Measurements from ENCODE around the gene LBHD1.
"Not testable (repeated sequence)": the region's sequence is repeated elsewhere in the genome, so short reads cannot be mapped to it uniquely, and the experiment has no call there.

The LBHD1 gene

DNA sequence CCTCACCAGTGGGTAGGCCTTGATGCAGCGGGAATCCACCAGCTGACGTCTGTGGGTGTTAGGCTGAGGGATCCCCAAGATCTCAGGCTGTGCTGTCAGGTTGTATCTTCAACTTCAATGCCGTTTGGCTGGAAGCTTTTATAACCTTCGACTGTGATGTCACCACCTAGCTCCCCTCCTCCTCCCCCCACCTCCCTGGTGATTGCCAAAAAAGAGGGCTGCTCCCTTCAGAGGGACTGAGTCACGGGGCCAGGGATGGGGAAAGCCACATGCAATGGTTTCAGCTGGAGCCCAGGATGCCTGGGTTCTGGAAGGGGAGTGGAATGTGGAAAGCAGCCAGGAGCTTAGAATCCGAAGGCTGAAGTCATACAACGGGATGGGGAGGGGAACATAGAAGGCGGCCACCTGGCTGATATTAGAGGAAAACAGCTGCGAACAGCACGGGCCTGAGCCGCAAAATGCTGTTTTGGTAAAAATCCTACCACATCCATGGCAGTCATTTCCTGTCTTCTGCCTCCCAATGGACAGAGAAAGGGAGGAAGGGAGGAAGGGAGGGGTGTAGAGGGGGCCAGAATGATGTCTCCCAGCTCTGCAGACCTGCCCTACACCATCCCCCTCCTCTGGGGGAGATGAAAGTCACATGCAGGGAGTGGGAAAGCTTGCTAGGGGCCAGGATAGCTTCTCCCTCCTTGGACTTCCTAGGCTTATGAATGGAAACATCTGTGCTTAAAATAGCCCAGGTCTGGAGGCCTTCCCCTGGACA lies 17.5 kb upstream of the LBHD1 start, which contains the start of gene LRRN4CL:
TSS of gene LRRN4CL (minus strand) at position 110 of the 763 bp plus-strand sequence. CDS start 1,022 bp downstream, outside the sequence.
- no peak for DNase-seq

DNA sequence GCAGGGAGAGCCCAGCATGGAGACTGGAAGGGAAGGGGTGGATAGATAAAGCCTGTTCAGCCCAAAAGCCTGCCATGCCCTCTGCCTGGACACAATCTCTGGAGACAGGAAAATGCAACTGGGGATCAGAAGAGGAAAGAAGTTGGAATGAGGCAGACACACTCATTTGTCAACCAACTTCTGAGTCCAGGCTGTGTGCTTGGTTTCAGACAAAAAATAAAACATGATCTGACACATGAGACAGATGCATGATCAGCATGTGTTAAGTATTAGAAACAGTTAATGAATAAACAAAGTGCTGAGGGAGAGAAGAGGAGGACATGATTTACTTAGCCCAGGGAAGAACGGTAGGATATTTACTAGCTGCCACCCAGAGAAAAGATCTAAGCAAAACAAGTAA lies 16.4 kb upstream of the LBHD1 start:
- no peak for DNase-seq

DNA sequence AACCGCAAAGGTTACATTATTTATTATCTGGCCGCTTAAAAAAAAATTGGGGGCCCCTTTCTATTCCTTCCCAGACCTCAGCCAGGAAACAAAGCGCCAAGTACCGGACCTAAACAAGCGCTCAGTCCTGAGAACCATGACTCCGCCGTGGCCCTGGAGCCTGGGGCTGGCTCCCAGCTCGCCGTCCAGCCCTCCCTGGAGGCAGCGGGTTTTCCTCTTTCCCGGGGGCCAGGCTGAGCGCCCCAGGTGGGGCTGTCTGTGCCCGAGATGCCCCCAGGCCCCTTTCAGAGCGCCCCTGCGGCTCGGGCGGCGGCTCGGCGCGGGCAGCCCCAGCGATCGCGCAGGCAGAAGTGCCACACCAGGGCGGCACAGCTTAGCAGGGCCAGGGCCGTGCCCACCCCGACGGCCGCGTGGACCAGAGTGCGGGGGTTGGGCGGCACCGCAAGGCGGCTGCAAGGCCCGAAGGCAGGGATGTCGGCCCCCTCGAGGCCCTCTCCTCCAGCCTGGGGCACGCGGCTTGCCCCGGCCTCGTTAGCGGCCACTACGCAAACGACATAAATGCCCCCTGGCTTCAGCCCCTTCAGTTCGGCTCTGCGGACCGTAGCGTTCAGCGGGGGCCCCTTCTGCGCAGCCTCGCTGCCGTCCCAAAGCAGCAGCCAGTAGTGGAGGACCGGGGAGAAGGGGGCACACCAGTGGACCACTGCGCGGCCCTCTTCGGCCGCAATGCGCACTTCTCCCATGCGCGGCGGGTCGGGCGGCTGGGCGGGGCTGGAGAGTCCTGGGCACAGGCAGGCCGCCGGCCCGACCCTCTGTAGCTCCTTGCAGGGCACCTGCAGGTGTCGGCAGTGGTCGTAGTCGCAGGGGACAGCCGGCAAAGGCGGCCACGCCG lies 15.7 kb upstream of the LBHD1 start:
- no peak for DNase-seq

DNA sequence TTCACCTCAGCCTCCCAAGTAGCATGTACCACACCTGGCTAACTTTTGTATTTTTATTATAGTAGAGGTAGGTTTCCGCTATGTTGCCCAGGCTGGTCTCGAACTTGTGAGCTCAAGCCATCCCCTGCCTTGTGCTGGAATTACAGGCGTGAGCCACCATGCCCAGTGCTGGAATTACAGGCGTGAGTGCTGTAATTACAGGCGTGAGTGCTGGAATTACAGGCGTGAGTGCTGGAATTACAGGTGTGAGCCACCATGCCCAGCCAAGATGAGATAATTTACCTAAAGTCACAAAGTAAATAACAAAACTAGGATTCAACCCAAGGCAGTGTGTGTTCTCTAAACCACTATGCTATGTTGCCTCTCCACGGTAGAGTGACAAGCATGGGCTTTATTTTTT lies 10.5 kb upstream of the LBHD1 start:
- DNase-seq, result no peak

DNA sequence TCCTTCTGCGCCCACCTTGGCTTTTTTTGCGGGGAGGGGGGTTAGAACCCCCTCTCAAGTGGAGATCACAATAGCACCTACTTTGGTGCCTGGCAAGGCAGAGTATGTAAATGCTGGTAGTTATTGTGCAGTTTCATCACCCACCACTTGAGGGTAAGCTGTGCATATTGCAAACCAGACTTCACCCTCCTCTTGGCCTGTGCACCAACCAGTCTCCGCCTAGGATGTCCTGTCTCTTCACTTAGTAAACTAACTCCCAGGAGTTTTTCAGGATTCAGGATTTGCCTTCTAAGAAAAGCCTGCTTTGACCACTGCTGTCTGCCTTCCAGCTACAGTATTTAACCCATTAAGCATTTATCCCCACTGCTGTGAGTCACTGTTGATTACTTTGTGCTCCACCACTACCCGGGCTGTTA lies 8.8 kb upstream of the LBHD1 start:
- DNase-seq, result no peak

DNA sequence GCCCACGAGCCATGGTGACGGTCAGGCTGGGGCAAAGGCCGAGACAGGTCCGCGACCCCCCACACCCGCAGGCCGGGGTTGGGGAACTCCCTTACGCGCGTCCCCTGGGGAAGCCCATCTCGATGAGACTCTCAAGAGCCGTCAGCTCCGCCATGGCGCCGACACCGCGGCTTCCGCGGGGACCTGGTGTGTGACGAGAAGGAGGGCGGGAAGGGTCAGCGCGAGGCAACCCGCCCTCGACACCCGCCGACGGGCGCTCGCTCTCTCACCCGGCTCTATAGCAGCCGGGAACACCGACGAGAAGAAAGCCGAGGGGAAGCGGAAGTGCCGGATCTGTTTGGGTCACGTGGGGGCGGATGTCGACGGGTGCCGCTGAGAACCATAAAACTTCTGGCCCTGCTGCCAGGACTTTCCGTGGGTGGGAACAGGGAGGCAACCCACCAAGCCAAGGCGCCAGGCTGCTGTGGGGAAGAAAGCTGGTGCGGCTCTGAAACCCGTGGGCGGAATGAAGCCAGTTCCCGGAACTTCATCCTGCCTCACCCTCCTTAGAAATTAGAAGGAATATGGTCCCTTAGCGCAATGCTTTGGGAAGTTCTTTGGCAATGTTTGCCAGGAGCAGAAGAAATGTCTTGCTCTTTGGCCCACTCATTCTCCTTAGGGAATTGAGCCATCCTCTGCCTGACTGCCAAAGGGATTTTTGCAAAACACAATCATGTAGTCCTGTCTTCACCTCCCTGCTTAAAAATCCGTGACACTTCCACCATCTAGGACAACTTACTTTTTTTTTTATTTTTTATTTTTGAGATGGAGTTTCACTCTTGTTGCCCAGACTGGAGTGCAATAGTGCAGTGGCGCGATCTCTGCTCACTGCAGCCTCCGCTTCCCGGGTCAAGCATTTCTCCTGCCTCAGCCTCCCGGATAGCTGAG lies 7.0 kb upstream of the LBHD1 start, which contains the start of gene UBXN1:
TSS of gene UBXN1 (minus strand) at position 304 of the 927 bp plus-strand sequence. CDS start at position 154, 150 bp downstream.
- peak; percentile 79 for DNase-seq

DNA sequence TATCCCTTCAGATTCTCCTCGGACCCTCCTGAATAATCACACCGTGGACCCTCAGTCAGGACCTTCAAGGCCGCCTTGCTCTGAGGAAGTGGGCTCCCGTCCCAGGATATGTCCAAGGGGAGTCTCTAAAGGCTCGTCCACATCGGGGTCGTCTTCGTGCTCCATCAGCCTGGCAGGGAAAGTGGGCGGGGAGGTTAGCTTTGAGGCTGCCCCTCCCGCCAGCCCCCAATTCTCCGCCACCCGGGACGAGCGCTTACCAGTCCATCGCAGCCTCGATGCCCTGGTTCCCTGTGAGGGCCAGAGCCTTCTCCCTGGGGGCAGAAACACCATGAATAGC lies 6.3 kb upstream of the LBHD1 start:
- no peak for DNase-seq

DNA sequence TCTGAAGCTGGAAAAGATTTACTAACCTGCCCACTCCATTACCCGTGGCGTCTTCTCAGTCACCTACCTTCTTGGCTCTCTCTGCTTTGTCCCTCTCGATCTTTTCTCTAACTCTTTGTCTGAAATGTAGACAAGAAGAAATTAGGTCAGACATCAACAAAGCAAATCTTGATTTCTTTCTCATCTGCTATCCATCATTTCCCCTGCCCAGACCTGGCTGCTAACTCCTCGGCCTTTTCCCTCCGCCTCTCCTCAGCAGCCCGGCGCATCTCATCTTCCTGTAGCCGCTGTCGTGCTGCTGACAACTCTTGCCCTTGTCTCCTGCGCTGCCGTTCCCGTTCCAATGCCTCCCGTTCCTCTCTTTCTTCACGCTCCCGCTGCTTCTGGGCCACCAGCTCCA lies 5.6 kb upstream of the LBHD1 start:
- DNase-seq, result no peak

DNA sequence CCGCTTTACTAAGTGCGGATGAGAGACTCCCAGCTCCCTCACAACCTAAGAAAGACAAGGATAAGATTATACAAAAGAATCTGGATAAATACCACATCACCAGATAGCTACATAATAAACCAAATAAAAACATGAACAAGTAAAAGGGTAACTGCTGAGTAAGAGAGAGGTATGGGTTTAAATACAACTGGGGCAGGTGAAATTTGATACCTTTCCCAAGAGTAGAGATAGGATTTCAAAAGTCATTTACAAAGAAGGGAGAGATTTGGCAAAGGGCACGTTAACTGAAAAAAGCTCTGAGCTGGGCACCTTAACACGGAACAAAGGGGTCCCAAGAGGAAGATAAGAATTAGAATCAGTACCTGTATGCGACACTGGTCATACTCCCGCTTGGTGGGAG lies 5.1 kb upstream of the LBHD1 start:
- DNase-seq, result no peak

DNA sequence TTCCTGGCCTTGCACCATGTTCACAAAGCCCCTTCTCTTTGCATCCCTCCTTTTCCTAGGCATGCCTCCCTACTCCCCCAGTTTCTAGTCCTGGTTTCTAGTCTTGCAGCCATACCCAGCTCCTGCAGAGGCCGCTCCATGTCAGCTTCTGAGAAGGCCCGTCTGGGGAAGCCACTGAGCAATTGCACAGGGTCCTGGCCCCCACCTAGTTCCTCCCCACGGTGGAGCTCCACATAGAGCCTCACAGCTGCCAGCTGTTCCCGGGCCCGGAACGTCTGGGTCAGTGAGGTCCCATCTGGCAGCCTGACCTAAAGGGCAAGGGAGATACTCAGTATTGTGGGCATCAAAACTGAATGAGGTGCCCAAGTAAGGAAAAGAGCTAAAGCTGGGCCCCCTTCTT lies 4.6 kb upstream of the LBHD1 start:
- DNase-seq, result no peak

DNA sequence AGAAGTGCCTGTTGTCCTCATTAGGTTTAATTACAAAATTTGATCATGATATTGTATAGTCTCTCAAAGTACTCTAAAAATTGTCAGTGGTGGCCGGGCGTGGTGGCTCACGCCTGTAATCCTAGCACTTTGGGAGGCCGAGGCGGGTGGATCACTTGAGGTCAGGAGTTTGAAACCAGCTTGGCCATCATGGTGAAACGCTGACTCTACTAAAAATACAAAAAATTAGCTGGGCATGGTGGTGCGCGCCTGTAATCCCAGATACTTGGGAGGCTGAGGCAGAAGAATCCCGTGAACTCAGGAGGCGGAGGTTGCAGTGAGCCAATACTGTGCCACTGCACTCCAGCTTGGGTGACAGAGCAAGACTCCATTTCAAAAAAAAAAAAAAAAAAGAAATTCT lies 3.3 kb upstream of the LBHD1 start:
- DNase-seq, result not testable (repeated sequence)

DNA sequence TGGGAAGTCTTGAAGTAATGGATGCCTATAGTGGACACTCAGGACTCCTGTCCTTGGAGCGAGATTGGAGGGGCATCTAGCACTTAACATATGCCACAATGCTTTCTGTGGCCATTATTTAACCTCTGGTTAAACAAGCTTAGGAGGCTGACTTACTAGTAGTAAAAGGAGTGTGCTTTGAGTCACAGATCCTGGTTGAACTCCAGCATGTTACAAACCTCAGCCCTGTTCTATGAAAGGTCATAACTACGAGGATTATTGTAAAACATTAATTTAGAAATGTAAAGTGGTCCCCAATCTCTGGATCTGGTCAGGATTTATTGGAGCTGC lies 1.1 kb upstream of the LBHD1 start:
- no peak for DNase-seq

DNA sequence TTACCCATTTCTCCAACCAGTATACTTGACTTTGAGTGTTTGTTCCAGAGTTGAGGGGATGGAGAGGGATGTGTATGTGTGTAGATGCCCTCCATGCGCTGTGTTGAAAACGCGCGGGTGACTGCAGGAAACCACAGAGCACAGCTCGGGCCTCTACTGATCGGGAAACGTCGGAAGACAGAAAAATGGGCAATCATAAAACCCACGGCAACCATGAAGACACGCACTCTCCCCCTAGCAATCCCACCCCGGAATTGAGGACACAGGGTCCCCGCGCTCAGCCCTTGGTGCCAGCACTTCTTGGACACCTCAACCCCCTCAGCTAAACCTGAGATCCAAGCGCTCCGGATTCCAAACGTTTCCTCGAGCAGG lies 845 bp downstream of the LBHD1 start:
- no peak for DNase-seq

DNA sequence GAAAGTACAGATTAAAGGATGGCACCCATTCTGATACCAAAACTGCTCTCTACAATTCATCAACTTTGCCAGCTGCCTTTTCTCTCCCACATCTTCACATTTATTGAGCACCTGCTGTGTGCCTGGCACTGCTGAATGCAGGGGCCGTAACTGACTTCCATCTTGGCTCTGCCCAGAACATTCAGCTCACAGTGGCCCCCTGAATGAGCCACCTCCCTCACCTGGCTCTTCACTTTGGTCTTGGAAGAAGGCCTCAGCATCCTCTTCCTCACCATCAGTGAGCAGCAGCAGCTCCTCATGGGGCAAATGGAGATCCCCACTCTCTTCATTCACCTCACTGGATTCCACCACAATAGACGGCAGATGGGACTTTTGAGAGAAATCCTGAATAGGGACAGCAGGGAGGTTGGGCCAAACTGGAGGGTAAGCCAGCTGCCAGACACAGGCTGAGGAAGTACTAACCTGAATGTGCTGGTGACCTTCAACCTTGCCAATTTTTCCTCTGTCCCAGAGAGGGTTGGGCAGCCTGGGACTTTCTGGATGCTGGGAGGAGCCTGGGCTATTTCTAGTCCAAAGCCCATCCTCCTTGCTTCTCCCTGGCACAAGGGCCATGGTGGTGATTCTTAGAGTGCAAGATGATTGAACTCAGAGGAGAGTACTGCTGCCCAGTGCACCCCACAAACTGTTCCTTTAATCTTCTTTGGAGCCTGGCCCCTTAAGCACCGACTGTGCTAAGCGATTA lies 2.5 kb downstream of the LBHD1 start:
- no peak for DNase-seq

DNA sequence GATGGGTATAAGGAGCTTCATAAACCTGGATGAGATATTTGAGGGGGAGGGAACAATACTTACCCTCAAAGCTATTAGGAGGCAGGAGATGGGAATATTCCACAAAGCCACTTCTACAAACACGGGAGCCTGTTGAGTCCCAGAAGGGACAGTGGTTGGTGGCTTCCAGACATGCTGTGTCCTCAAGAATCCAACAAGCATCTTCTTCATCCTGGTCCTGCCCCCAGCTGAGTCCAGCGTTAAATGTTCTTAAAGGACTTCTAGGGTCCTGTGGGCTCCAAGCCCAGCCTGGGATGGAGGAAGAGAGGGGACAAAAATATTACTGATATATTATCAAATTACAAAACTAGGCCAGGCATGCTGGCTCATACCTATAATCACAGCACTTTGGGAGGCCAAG lies 4.6 kb downstream of the LBHD1 start:
- DNase-seq, result no peak

DNA sequence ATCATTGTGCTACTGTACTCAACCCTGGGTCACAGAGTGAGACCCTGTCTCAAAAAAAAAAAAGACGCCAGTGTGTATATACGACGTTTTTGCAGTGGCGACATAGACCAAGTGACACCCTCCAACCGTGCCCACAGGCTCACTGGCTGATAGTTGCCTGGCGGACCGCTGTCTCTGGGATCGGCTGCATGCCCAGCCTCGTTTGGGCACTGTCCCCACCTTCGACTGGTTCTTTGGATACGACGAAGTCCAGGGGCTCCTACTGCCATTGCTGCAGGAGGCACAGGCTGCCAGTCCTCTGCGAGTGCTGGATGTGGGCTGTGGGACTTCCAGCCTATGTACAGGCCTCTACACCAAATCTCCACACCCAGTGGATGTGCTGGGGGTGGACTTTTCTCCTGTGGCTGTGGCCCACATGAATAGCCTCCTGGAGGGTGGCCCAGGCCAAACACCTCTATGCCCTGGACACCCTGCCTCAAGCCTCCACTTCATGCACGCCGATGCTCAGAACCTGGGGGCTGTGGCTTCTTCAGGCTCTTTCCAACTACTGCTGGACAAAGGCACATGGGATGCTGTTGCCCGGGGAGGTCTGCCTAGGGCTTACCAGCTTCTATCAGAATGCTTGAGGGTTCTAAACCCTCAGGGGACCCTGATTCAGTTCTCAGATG lies 5.7 kb downstream of the LBHD1 start:
- no peak for DNase-seq

DNA sequence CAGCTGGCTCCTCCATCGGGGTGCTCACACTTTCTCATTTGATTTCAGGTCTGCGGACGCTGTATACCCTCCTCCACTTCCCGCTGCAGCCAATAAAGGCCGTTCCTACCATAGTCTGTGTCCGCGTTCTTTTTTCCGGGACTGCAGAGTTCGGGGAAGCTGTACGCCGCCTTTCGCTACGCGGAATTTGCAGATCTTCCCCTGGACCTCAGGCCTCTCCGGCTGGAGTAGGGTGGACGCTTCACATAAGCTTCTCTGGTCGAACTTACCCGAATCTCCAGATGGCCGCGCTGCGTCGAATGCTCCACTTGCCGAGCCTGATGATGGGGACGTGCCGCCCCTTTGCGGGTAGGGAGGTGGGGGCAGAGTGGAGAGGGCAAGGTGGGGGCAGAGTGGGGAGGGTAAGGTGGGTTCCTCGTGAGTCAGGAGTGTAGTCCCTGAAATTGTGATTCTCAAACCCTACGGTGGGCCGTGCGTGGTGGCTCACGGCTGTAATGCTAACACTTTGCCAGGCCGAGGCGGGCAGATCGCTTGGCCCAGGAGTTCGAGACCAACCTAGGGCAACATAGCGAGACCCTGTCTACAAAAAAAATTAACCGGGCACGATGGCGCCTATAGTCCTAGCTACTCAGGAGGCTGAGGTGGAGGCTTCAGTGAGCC lies 6.3 kb downstream of the LBHD1 start:
- peak; percentile 66 for DNase-seq

DNA sequence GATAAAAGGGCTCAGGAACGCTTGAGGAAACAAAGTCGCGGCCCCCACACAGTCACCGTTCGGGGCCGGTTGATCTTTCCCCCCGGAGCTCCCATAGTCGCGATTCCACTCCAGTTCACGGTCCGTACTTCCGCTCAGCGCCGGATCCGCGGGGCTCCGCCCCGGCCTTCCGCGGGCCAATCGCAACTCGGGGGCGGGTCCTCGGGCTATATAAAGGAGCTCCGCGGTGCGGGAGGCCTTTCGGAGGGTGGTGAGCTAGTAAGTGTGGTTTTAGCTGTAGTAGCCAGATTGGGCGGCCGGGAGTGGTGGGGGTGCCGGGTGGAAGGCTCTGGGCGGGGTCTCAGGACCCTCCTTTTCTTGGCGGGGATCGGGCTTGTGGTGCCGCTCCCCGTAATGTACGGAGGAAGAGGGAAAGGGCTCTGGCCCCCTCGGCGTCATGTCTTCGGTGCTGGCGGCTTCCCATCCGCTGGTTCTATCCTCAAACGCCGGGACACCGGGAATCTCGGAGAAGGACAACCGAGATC lies 6.9 kb downstream of the LBHD1 start, which contains the start of the genes C11orf98 and CSKMT:
TSS of gene C11orf98 (minus strand) at position 136 of the 524 bp plus-strand sequence. CDS start at position 95, 41 bp downstream.
TSS of gene CSKMT (plus strand) at position 238 of the 524 bp plus-strand sequence. CDS start 568 bp downstream, outside the sequence.
- peak; percentile 98 for DNase-seq

DNA sequence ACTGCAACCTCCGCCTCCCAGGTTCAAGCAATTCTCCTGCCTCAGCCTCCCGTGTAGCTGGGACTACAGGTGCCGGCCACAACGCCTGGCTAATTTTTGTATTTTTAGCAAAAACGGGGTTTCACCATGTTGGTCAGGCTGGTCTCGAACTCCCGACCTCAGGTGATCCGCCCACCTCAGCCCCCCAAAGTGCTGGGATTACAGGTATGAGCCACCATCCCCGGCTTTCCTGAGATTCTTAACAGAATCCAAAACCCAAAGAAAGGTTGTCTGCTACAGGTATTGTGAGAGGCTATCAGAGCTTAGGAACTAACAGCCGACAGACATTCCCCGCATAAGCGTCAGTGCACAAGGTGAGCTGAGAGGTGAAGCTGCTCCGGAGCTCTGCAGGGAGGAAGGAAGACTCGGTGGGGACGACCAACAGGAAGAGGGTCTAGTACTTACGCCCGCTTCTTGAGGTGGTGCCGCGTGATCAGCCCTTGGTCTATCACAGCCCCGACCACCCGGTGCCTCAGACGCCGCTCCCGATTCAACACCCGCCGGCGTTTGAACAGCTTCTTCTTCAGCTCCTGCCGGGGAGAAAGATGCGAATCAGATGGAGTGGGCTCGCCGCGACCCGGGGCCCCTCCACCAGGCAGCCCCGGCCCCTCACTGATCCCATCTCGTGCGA lies 7.5 kb downstream of the LBHD1 start:
- no peak for DNase-seq

DNA sequence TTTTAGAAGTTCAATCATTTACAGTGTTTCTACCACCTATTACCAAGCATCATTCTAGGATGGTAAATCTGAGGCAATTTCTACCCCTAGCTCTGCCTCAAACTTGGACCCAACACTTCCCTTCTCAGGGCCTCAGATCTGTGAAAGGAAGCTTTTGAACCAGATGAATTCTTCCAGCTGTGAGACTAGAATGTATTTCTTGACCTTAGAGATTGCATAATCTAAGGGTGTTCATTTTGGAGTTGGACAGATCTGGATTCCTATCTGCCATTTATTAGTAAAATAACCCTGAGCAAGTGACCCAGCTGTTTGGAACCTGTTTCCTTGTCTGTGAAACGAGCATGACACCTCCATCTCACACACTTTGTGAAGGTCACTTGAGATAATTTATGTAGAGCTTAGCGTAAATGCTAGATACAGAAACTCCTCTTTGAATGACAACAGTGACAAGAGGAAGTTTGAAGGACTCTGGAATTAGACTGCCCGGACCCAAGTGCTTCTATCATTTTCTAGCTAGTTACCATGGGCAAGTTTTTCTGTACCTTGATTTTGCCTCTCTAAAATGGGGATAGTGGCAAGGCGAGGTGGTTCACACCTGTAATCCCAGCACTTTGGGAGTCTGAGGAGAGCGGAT lies 15.2 kb downstream of the LBHD1 start:
- no peak for DNase-seq

All from activated T-cell treated with anti-CD3 and anti-CD28 coated beads, Interleukin-2, amount 50 U/mL, for 1 hour (primary cell).